Jurkat, Clone E6-1 (cell line): ENCODE results near the gene SMCO2.

Experiments used
- DNase-seq: peaks from one replicate; pipeline ENCODE4 v3.0.0-alpha.2; 2011; ENCODE audit warnings: low read depth, low spot score
- H3K4me3 ChIP-seq: 2 replicates; pipeline ENCODE4 v1.5.1; 2011; ENCODE audit warnings: mild to moderate bottlenecking, low read length, control low read depth, moderate library complexity

SMCO2 gene

DNA sequence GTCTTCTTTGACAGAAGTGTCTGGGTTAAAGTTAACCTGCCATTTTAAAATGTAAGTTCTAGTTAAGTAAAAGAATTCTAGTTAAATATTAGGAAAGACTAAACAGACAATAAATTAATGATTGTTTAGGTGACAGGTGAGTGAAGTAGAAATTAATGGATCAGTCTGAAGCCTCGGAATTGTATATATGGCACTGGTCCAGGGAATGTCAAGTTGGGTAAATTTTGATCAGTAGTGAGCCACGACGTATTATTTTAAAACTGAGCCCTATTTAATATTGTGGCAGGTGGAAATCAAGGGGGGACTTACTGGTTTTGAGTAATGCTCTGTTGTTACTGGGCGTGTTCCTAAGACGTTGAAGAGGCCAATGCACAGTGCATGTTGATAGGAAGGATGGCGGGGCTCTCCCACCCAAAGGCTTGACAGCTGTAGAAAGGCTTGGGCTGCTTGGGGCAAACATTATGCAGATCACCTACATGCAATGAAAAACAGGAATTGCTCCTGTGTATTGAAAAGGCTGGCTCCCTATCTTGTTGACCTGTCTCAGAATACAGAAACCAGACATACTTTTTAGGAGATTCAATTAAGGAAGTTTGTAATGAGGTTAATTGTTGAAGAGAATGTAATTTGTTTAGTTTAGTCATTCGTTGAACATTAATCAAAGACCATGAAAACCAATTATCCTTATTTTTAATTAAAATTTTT lies 71.6 kb downstream of the SMCO2 start:
- no peak for DNase-seq

GRCh38 chr12:27521066-27521465 lies 74.5 kb downstream of the SMCO2 start:
- no peak for DNase-seq

More for the DNA sequence above, 71.6 kb downstream of the SMCO2 start:
- no peak overlapping the region for H3K4me3 ChIP-seq

DNA sequence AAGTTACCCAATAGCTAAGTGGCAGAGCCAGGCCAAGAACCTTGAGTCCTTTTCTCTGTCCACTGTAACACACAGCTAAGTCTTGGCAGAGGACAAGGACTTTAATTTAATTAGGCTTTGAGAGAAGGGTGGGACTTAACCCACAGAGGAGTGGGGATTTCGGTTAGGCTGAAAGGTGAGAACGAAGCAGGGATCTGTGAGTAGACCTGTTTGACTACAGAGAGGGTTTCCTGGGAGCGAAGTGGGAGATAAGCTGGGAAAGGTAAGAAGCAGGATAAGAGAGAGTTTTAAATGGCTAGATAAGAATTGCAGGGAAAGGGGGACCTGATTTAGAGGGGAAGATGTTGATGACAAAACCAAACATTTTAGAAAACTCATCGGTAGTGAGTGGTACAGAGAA lies 75.4 kb downstream of the SMCO2 start:
- no peak overlapping the region for H3K4me3 ChIP-seq
- DNase-seq: no peak

More at GRCh38 chr12:27521066-27521465, 74.5 kb downstream of the SMCO2 start:
- no peak overlapping the region for H3K4me3 ChIP-seq

DNA sequence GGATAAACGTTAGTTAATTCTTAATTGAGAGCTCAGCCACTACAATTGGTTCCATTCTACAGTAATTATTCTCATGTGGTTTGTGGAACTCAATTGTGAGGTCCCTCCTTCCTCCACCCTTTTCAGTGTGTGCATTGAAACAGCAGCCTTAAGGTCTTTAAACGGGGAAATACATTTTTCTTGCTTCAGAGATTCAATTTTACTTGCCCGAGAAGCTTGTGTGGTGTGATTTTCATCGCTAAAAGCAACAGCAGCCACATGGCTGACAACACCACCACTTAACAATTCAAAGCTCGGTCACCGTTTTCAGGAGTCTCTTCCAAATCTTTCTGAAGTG lies 76.7 kb downstream of the SMCO2 start:
- H3K4me3 ChIP-seq: peak overlapping the region; percentile 85
- DNase-seq: peak; percentile 37

- peak within 1 kb of the TSS; percentile 85 for H3K4me3 ChIP-seq
- peak; percentile 94 for DNase-seq
These were observed 77.3 kb downstream of the SMCO2 start, which contains the start of gene PPFIBP1 for GRCh38 chr12:27523642-27524493. PPFIBP1 (plus strand) TSS chr12:27524206; CDS start chr12:27633397, 109,191 bp downstream.

DNA sequence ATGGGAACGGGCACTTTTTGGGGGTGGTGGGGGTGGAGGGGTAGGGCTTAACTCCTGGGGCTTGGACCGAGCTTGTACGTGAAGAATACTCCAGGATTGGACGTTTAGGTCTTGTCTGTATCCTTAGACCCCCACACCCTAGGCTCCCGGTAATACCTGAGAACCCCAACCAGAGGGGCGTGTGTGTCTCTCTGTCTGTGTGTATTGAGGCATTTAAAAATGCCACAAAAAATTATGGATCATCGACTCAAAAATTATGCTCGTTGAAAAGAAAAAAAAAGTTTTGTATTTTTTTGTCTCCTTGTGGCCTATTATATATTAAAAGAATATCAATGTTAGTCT lies 77.9 kb downstream of the SMCO2 start:
- no peak for DNase-seq
- peak overlapping the region; percentile 85 for H3K4me3 ChIP-seq

- peak overlapping the region; percentile 85; the same call in 1 of the 2 replicates for H3K4me3 ChIP-seq
- DNase-seq: no peak
These were observed 78.6 kb downstream of the SMCO2 start for GRCh38 chr12:27524839-27525753.

GRCh38 chr12:27527512-27527911 lies 81.0 kb downstream of the SMCO2 start:
- H3K4me3 ChIP-seq: no peak overlapping the region
- DNase-seq: no peak

GRCh38 chr12:27528788-27529187 lies 82.3 kb downstream of the SMCO2 start:
- no peak overlapping the region for H3K4me3 ChIP-seq
- no peak for DNase-seq

DNA sequence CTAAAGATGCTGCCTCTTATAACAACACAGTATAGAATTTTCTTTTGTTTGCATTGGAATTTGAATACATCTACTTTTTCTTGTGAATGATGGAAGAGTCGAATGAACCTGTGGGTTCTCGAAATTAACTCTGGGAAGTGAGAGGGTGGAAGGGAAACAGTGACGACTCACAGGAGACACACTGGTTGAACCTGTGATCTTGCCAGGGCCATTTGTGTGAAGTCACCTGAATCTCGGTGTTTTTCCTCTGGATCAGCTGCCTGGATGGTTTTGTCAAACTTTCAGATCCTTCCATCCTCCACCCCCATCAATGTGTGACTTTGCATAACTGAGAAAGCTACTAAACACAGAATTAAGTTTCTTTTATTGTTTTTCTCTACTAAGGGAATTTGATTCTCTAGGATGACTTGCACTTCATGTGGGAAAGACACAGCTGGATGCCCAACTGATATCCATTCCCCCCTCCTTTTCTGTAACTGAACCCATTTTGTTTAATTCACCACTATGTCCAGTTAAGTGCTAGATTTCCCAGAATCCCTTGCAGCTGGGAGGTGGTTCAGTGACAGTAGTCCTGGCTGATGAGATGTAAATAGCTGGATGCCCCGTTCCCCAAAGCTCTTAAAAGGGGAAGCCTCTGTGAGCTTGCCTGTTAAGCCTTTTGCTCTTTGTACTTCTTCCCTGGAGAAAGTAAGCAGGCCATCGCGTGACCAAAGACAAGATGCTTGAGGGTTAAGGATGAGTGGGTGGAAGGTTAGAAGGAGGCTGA lies 83.8 kb downstream of the SMCO2 start:
- H3K4me3 ChIP-seq: no peak overlapping the region
- no peak for DNase-seq

DNA sequence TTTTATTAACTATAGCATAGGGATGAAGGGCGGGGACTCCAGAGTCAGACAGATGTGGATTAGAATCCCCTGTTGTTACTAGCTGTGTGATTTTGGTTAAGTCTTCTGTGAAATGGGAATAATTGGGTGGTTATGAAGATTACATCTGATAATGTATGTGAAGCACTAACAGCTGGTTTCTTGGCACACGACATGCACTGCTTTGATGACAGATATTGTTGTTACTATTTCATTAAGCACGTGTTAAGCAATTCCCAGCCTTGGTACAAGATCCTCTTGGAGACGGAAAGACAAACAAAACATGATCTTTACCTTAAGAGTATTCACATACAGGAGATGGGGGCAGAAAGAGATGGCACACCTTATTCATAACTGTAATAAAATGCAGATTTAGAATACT lies 85.4 kb downstream of the SMCO2 start:
- no peak overlapping the region for H3K4me3 ChIP-seq
- no peak for DNase-seq

DNA sequence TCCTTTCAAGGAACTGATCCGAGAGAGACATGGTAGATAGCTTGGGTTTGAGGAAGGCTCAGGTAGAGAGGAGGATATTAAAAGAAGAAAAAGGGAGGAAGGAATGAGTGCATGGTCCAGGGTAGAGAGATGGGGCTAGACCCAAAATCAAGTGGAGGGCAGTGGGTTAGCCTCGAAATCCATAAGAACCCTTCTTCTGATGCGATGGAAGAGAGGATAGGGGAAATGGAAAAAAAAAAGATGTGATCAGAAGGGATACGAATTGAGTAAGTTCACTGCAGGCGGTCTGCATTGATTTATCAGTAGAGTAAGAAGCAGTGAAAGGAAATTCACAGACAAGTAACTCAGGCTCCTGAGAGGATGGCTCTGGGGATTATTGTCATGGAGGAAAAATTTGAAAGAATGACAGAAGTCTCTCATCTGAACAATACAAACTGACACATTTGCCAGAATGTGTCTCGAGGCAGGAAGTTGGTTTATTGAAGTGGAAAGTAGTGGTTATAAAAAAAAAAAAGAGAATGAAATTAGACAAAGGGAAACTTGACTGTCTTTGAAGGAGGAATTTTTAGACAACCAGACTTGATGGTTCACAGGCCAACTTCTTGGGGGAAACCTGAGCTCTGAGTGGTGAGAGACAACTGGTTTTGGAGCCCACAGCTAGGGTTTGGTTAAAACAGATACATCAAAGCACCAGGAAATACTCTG lies 87.7 kb downstream of the SMCO2 start:
- no peak overlapping the region for H3K4me3 ChIP-seq
- DNase-seq: peak; percentile 99

GRCh38 chr12:27534765-27535161 lies 88.2 kb downstream of the SMCO2 start:
- no peak for DNase-seq
- H3K4me3 ChIP-seq: no peak overlapping the region

DNA sequence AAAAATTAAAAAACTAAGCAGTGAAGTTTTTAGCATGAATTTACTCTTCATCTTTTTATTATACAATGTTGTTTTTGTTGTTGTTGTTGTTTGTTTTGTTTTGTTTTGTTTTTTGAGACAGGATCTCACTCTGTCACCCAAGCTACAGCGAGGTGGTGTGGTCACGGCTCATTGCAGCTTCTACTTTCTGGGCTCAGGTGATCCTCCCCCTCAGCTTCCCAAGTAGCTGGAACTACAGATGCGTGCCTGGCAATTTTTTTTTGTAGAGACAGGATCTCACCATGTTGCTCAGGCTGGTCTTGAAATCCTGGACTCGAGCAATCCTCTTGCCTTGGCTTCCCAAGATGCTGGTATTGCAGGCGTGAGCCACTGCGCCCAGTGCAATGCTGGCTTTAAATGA lies 88.8 kb downstream of the SMCO2 start:
- no peak for DNase-seq
- H3K4me3 ChIP-seq: no peak overlapping the region

DNA sequence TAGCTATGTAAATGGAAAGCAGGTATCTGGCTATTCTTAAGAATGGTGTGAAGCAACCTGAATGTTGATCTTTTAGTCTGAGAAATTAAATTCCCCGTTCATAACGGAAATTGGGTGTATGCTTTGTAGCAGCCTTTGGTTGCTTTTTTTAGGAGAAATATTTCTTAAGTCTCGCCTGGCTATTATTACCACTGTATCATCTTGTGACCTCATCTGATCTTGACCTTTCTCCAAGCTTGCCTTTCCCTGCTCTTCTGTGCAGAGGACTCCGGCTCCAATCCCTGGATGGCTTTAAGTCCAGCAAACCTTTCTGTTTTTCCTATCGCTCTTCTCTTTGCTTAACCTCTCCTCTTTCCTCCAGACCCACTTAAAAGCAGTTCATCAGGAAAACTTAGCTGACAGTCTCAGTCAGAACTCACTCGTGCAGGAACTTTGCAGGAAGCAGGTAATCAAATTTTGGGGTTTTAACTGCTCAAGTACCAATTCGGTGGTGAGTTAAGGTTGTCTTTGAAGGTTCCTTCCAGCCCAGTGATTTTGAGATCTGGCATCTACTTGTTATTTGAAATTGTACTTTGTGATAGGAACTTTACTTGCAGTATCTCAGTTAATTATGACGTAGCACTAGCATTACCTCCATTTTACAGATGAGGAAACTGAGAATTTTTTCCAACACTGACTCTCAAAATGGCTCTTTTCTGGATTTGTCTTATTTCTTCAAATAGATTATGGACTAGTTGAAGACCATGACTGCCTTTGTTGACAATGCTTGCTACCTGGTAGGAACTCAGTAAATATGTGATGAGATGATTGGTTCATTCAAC lies 91.5 kb downstream of the SMCO2 start:
- no peak for DNase-seq
- H3K4me3 ChIP-seq: no peak overlapping the region

- no peak overlapping the region for H3K4me3 ChIP-seq
- no peak for DNase-seq
These were observed 92.7 kb downstream of the SMCO2 start for GRCh38 chr12:27539191-27539631.

GRCh38 chr12:27541031-27541719 lies 94.6 kb downstream of the SMCO2 start:
- DNase-seq: no peak

More at GRCh38 chr12:27541031-27541719, 94.6 kb downstream of the SMCO2 start:
- no peak overlapping the region for H3K4me3 ChIP-seq
